ENCODE data around the gene BANK1. TPM values are rescaled to one million over a fixed set of nuclear protein-coding genes. Genes with fewer than 3 reads are reported as not detected.

Gene BANK1
- total and polyA plus RNA-seq, 2 donors (not counting 1 experiment from before 2014, with no cell fraction given), result 0.20 to 0.83 TPM

DNA sequence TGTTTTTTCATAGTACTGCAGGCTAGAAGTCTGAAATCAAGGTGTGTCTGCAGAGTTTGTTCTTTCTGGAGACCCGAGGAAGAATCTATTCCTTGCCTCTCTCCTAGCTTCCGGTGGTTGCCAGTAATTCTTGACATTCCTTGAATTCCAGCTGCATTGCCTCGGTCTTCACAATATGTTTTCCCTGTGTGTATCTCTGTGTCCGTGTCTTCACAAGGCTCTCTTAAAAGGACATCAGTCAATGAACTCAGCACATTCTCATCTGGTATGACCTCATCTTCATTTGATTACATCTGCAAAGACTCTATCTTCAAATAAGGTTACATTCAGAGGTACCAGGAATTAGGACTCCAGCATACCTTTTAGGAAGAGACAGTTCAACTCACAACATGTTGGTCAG, 163.4 kb downstream of the BANK1 start:
- Histone ChIP-seq H4K20me1 (ENCODE audit: control insufficient read depth, extremely low read depth, insufficient read depth, low read length) (no peaks in the 10 kb centered on the region), H3K79me2 (ENCODE audit: control insufficient read depth, insufficient read depth, low read length) (no peaks in the 10 kb centered on the region), H3K36me3 (ENCODE audit: control insufficient read depth, insufficient read depth, low read length) (no peaks in the 10 kb centered on the region), H3K4me2 (ENCODE audit: extremely low read depth, insufficient read depth, low read length) (no peak overlapping the region), H3K4me1 (ENCODE audit: control insufficient read depth, extremely low read depth, insufficient read depth, low read length) (no peaks in the 10 kb centered on the region), H2AFZ (ENCODE audit: low read length) (peak overlapping the region; percentile 26), H3K27me3 (ENCODE audit: control insufficient read depth, insufficient read depth, low read length) (no peaks in the 10 kb centered on the region), H3K4me3 (replicated peaks in 1 of 4; ENCODE audit: control extremely low read depth in 1 of 4, insufficient read depth in 1 of 4, low read depth in 3 of 4, low read length in 4 of 4) (no peak overlapping the region), H3K9ac (ENCODE audit: insufficient read depth, low read length) (no peak overlapping the region), H3K27ac (ENCODE audit: insufficient read depth, low read length) (no peak overlapping the region), H3K9me3 (ENCODE audit: control insufficient read depth, insufficient read depth, low read depth, low read length) (no peaks in the 10 kb centered on the region)
- DNase-seq (ENCODE audit: low read depth in 2 of 2), result peak; percentile 2 to 80
- TF ChIP-seq, protein P1, sequence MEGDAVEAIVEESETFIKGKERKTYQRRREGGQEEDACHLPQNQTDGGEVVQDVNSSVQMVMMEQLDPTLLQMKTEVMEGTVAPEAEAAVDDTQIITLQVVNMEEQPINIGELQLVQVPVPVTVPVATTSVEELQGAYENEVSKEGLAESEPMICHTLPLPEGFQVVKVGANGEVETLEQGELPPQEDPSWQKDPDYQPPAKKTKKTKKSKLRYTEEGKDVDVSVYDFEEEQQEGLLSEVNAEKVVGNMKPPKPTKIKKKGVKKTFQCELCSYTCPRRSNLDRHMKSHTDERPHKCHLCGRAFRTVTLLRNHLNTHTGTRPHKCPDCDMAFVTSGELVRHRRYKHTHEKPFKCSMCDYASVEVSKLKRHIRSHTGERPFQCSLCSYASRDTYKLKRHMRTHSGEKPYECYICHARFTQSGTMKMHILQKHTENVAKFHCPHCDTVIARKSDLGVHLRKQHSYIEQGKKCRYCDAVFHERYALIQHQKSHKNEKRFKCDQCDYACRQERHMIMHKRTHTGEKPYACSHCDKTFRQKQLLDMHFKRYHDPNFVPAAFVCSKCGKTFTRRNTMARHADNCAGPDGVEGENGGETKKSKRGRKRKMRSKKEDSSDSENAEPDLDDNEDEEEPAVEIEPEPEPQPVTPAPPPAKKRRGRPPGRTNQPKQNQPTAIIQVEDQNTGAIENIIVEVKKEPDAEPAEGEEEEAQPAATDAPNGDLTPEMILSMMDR (conservative IDR thresholded peaks at IDR 0.05 in 1 of 2, IDR thresholded peaks at IDR 0.05 in 1 of 2; ENCODE audit: low read depth in 1 of 2, low read length in 2 of 2), result no peak
- no peak for TF ChIP-seq EZH2 (IDR thresholded peaks at IDR 0.05; ENCODE audit: low read length, missing control alignments)

DNA sequence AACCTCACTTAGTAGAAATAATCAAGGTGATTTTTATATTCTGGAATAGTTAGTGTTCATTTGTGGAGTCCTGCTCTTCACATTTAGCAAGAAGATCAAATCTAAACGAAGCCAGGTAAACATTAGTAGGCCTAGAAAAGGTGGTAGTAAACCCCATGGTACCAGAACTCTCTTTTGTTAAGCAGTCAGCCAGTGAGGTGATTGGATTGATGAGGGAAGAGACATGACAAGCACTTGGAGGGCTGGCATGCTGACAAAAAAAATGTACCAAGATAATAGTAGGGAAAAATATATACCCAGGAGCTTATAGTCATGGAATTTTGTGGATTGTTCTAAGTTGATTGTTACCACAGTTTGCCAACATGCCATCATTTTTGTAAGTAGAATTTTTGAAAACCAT, 163.8 kb downstream of the BANK1 start:
- no peaks in the 10 kb centered on the region for H3K9me3 ChIP-seq (ENCODE audit: control insufficient read depth, insufficient read depth, low read depth, low read length)
- H3K36me3 ChIP-seq (ENCODE audit: control insufficient read depth, insufficient read depth, low read length), result no peaks in the 10 kb centered on the region
- no peaks in the 10 kb centered on the region for H4K20me1 ChIP-seq (ENCODE audit: control insufficient read depth, extremely low read depth, insufficient read depth, low read length)
- peak in 1 of 2 donors; percentile 23 for DNase-seq (ENCODE audit: low read depth in 2 of 2)
- H3K4me2 ChIP-seq (ENCODE audit: extremely low read depth, insufficient read depth, low read length), result no peak overlapping the region
- no peak overlapping the region for H3K27ac ChIP-seq (ENCODE audit: insufficient read depth, low read length)
- H2AFZ ChIP-seq (ENCODE audit: low read length), result no peak overlapping the region
- no peaks in the 10 kb centered on the region for H3K27me3 ChIP-seq (ENCODE audit: control insufficient read depth, insufficient read depth, low read length)
- no peaks in the 10 kb centered on the region for H3K79me2 ChIP-seq (ENCODE audit: control insufficient read depth, insufficient read depth, low read length)
- no peak overlapping the region for H3K4me3 ChIP-seq (replicated peaks in 1 of 4; ENCODE audit: control extremely low read depth in 1 of 4, insufficient read depth in 1 of 4, low read depth in 3 of 4, low read length in 4 of 4)
- H3K9ac ChIP-seq (ENCODE audit: insufficient read depth, low read length), result no peak overlapping the region
- H3K4me1 ChIP-seq (ENCODE audit: control insufficient read depth, extremely low read depth, insufficient read depth, low read length), result no peaks in the 10 kb centered on the region
- TF ChIP-seq, protein P1 (conservative IDR thresholded peaks at IDR 0.05 in 1 of 2, IDR thresholded peaks at IDR 0.05 in 1 of 2; ENCODE audit: low read depth in 1 of 2, low read length in 2 of 2), result no peak
- TF ChIP-seq EZH2 (IDR thresholded peaks at IDR 0.05; ENCODE audit: low read length, missing control alignments), result no peak

- Histone ChIP-seq H3K9me3 (ENCODE audit: control insufficient read depth, insufficient read depth, low read depth, low read length) (no peaks in the 10 kb centered on the region), H3K27ac (ENCODE audit: insufficient read depth, low read length) (no peak overlapping the region), H3K4me1 (ENCODE audit: control insufficient read depth, extremely low read depth, insufficient read depth, low read length) (no peaks in the 10 kb centered on the region), H3K9ac (ENCODE audit: insufficient read depth, low read length) (no peak overlapping the region), H2AFZ (ENCODE audit: low read length) (no peak overlapping the region), H3K4me3 (replicated peaks in 1 of 4; ENCODE audit: control extremely low read depth in 1 of 4, insufficient read depth in 1 of 4, low read depth in 3 of 4, low read length in 4 of 4) (no peak overlapping the region), H3K27me3 (ENCODE audit: control insufficient read depth, insufficient read depth, low read length) (no peaks in the 10 kb centered on the region), H3K4me2 (ENCODE audit: extremely low read depth, insufficient read depth, low read length) (no peak overlapping the region), H3K79me2 (ENCODE audit: control insufficient read depth, insufficient read depth, low read length) (no peaks in the 10 kb centered on the region), H4K20me1 (ENCODE audit: control insufficient read depth, extremely low read depth, insufficient read depth, low read length) (no peaks in the 10 kb centered on the region), H3K36me3 (ENCODE audit: control insufficient read depth, insufficient read depth, low read length) (no peaks in the 10 kb centered on the region)
- no peak for TF ChIP-seq EZH2 (IDR thresholded peaks at IDR 0.05; ENCODE audit: low read length, missing control alignments)
- TF ChIP-seq, protein P1 (conservative IDR thresholded peaks at IDR 0.05 in 1 of 2, IDR thresholded peaks at IDR 0.05 in 1 of 2; ENCODE audit: low read depth in 1 of 2, low read length in 2 of 2), result no peak
- DNase-seq (ENCODE audit: low read depth in 2 of 2), result peak in 1 of 2 donors; percentile 50
Measured at GRCh38 chr4:101954975-101955678, 164.6 kb downstream of the BANK1 start.

Measured in fibroblast of lung (primary cell).